ENCODE data around the gene SEH1L.
"Not testable (repeated sequence)": the region's sequence is repeated elsewhere in the genome, so short reads cannot be mapped to it uniquely, and the experiment has no call there.

SEH1L gene

DNA sequence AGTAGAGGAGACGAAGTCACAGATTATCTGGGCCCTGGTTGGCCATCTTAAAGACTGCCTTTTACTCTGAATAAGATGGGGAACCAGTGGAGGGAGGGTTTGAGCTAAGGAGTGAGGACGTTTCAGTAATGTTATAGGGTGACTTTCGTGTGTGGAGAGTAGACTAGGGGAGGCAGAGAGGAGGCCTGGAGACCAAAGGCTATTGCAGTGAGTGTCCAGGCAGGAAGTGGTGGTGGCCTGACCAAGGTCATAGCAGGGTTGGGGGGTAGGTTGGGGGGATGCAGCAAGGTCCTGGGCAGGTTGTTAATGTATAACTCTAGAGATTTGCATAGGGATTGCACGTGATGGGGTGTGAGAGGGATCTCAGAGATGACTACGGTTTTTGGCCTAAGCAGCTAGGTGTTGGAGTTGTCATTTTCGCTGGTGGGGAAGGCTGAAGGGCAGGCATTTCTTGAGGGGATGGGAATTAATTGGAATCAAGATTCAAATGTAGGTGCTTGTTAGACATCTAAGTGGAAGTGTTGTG is 48.2 kb downstream of the SEH1L start:
- no peak for DNase-seq (ENCODE audit: low read depth)

DNA sequence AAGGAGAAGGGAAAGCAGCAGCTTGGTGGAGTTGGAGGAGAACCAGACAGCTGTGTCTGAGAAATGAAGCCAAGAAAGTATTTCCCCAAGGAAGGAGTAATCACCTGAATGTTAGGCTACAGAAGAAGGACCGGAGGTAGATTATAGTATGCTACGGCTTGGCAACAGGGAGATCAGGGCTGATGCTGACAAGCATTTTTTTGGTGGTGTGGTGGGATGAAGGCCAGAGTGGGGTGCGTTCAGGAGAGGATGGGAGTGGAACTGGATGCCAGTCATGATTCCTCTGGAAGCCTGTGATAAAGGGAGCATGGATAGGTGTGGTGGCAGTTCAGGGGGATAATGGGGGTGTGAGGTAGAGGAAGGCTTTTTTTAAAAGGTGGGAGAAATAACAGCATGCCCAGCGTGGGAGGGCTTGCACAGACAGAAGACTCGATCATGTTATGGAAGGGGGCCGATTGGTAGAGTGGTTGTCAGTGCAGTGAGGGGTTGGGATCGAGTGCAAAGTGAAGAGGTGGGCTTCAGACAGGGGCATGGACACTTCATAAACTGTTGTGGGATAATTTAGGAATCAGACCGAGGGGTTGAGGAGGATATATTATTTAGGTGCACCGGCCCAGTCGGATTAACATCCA is 49.0 kb downstream of the SEH1L start:
- DNase-seq (ENCODE audit: low read depth): no peak

GRCh38 chr18:12997330-12997729 is 49.5 kb downstream of the SEH1L start:
- DNase-seq (ENCODE audit: low read depth): not testable (repeated sequence)

- DNase-seq (ENCODE audit: low read depth): no peak
These were observed 50.7 kb downstream of the SEH1L start for GRCh38 chr18:12998332-12999060.

DNA sequence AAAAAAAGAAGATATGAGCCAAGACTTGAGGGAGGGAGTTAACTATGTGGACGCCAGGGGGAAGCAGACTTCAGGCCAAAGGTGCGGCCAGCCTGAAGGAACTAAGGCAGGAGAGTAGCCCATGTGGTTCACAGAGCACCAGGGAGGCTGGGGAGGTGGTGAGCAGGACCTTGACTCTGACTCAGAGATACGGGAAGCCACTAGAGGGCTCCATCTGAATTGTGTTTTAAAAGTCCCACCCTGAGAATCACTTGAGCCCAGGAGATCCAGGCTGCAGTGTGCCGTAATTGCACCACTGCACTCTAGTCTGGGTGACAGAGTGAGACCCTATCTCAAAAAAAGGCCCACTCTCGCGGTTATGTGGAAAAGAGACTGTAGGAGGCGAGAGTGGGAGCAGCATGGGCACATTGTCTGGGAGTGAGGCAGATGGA is 55.7 kb downstream of the SEH1L start:
- peak; percentile 24 for DNase-seq (ENCODE audit: low read depth)

GRCh38 chr18:13004396-13004795 is 56.6 kb downstream of the SEH1L start:
- DNase-seq (ENCODE audit: low read depth): no peak

DNA sequence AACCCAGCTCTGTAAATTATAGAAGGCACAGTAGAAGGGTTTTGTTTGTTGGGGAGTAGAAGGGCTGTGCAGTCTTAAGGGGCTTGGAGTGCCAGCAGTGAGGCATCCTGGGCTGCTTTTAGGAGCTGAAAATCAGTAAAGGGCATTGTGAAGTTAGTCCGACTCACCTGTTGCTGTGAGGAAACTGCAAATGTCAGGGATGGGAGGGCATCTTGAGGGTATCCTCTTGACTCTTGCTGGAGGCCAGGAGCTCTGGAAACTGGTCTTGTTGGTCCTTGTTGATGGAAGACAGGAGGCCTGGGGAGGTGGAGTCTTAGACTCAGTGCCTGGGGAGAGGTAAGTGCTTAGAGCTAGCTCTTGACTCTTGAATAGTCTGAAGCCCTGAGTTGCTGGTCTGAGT is 57.5 kb downstream of the SEH1L start:
- no peak for DNase-seq (ENCODE audit: low read depth)

GRCh38 chr18:13006531-13007247 is 58.9 kb downstream of the SEH1L start:
- DNase-seq (ENCODE audit: low read depth): no peak

DNA sequence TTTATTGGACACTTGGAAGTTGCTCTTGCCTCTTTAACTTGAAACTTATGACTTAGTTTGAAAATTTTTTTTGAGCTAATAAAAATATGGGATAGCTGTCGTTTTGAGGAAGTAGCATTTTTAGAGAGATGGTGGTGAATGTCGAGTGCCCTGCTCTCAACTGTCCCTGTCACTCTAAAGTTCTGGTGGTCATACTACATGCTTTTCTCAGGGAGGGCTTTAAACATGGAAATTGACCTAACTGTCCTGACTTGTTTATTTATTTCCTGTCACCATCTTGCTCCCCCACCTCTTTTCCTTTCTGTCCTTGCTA is 59.4 kb downstream of the SEH1L start:
- DNase-seq (ENCODE audit: low read depth): no peak

DNA sequence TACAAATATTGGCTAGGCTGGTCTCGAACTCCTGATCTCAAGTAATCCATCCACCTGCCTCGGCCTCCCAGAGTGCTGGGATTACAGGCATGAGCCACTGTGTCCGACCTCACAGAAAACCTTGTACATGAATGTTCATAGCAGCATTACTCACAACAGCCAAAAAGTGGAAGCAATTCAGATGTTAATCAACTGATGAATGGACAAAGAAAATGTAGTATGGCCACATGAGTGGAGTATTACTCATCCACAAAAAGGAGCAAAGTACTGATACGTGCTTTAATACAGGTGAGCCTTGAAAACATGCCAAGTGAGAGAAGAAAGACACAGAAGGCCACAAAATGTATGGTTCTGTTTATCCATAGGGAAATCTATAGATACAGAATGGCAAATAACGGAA is 63.9 kb downstream of the SEH1L start:
- DNase-seq (ENCODE audit: low read depth): no peak

GRCh38 chr18:13014232-13014631 is 66.4 kb downstream of the SEH1L start:
- no peak for DNase-seq (ENCODE audit: low read depth)

DNA sequence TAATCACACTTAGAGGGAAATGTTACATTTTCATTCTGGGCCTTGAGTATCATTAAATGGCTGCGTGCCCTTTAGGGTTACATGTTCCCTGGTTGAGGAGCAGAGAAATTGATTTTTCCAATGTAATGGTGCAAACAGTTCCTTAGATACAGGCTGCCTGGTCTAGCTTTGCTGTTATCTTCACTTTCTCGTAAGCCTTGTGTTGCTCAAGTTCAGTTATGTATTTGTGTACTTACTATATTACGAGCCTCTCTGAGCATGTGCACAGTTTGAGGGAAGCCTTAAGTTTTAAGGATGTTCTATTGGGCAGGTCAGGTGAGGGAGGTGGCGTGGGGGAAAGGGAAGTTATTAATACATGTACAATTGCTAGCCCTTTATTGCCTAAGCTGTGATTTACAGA is 67.0 kb downstream of the SEH1L start:
- no peak for DNase-seq (ENCODE audit: low read depth)

DNA sequence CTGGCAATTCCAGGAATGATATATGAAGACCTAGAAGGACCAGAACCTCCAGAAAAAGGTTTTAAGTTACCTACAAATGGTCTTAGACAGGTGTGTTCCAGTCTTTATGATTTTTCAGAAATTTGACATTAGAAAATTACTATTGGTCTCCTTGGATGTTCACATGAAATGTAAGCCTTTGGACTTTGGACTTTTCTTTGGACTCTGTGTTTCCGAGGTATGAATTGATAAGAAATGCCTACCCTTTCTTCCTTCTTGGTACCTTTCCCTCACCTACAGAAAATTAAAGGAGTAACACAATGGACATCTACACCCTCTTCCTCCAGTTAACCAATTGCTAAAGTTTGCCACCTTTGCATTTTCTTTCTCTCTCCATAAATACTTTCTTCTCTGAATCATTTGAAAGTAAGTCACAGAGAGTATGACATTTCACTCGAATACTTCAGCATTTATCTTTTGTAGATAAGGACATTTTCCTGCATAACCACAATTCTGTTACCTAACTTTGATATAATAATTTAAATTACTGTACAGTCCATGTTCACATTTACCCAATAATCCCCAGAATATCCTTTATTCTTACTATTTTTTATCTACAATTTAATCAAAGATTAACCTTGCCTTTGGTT is 69.5 kb downstream of the SEH1L start:
- no peak for DNase-seq (ENCODE audit: low read depth)

GRCh38 chr18:13018374-13018773 is 70.6 kb downstream of the SEH1L start:
- no peak for DNase-seq (ENCODE audit: low read depth)

GRCh38 chr18:13019301-13019700 is 71.5 kb downstream of the SEH1L start:
- DNase-seq (ENCODE audit: low read depth): no peak

- no peak for DNase-seq (ENCODE audit: low read depth)
These were observed 74.8 kb downstream of the SEH1L start for GRCh38 chr18:13022644-13023043.

- no peak for DNase-seq (ENCODE audit: low read depth)
These were observed 77.4 kb downstream of the SEH1L start for GRCh38 chr18:13025233-13025632.

- DNase-seq (ENCODE audit: low read depth): no peak
These were observed 78.9 kb downstream of the SEH1L start for GRCh38 chr18:13026583-13027270.

DNA sequence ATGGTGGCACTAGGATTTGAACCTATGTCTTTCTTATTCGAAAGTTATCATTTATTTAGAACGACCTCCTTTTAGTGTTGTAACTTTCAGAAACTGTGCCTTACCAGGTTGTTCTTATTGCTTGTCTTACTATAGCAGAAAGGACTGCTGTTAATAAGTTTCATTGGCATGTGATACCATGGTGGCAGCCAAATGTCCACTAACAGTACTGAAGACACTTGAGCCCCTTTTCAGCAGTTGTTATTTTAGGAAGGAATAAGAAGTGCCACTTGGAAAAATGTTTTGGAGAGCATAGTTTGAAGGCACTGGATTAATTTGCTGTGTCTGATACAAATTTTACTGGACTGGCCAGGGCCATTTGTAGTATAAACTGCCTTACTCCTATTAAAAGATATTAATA is 81.1 kb downstream of the SEH1L start:
- no peak for DNase-seq (ENCODE audit: low read depth)

- DNase-seq (ENCODE audit: low read depth): no peak
These were observed 84.4 kb downstream of the SEH1L start for GRCh38 chr18:13032173-13032572.

GRCh38 chr18:13035249-13035914 is 87.6 kb downstream of the SEH1L start:
- DNase-seq (ENCODE audit: low read depth): no peak

All from GM04504 (cell line).